A673 (cell line): ENCODE results near the gene TTC28.

Experiments used
- EZH2 ChIP-seq: fragments of 200-600 bp; sonication (generic); IDR thresholded peaks from 2 replicates; pipeline ENCODE4 v1.6.1; 2017; ENCODE audit warnings: borderline replicate concordance, low read depth, mild to moderate bottlenecking, mixed read lengths, antibody characterized with exemption, low read length; ENCODE audit not compliant: poor library complexity, severe bottlenecking
- TF ChIP-seq, protein P1 (sequence below): fragments of 300-800, 200-600 bp; sonication (generic); conservative IDR thresholded peaks from 2 replicates; pipeline ENCODE4 v1.5.1; 2017; ENCODE audit warnings: low read depth, mild to moderate bottlenecking, antibody characterized with exemption, low read length, moderate library complexity, mixed read lengths

DNA sequence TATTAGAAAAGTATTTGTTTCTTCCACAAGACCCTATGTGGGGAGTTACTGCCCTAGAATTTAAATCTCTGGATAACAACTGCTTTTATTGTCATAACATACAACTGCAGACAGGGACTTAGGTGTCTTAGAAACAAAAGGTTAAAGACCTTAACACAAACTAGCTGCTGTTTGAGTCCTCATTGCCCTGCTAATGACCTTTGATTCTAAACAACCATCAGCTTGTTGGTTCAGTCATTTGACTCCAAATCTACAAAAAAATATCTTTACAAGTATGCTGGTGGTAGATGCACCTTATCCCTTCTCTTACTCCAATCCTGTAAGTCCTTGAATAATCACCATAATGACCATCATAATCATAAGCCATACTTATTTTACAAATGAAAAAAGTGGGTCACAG lies 383.2 kb downstream of the TTC28 start:
- TF ChIP-seq, protein P1, sequence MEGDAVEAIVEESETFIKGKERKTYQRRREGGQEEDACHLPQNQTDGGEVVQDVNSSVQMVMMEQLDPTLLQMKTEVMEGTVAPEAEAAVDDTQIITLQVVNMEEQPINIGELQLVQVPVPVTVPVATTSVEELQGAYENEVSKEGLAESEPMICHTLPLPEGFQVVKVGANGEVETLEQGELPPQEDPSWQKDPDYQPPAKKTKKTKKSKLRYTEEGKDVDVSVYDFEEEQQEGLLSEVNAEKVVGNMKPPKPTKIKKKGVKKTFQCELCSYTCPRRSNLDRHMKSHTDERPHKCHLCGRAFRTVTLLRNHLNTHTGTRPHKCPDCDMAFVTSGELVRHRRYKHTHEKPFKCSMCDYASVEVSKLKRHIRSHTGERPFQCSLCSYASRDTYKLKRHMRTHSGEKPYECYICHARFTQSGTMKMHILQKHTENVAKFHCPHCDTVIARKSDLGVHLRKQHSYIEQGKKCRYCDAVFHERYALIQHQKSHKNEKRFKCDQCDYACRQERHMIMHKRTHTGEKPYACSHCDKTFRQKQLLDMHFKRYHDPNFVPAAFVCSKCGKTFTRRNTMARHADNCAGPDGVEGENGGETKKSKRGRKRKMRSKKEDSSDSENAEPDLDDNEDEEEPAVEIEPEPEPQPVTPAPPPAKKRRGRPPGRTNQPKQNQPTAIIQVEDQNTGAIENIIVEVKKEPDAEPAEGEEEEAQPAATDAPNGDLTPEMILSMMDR = no peak
- TF ChIP-seq EZH2 = no peak
